Gastrocnemius medialis (tissue), 4 donors: ENCODE results near the gene TBX3.

Experiments
- CTCF ChIP-seq, 5 experiments: fragments of 450-650 bp in 3 of 5; fragments of 200-600 bp in 2 of 5; sonication (generic) in 2 of 5; IDR thresholded peaks in 4 of 5; conservative IDR thresholded peaks in 1 of 5; 1 replicate in 4 of 5; 2 replicates in 1 of 5; pipeline ENCODE4 v1.5.1; 2016 to 2019; ENCODE audit warnings: antibody characterized with exemption in 5 of 5, mild to moderate bottlenecking in 3 of 5, moderate library complexity in 3 of 5
- POLR2A ChIP-seq, 2 donors: fragments of 450-650 bp; IDR thresholded peaks; one replicate each; pipeline ENCODE4 v1.6.1; 2017; ENCODE audit warnings: antibody characterized with exemption in 2 of 2, mild to moderate bottlenecking in 2 of 2, moderate library complexity in 2 of 2

- TF ChIP-seq CTCF (IDR thresholded peaks at IDR 0.05 in 4 of 5, conservative IDR thresholded peaks at IDR 0.05 in 1 of 5): no peak
- no peak for TF ChIP-seq POLR2A (IDR thresholded peaks at IDR 0.05)
Observed at GRCh38 chr12:114638790-114639435, 45.1 kb downstream of the TBX3 start.
